Brain microvascular endothelial cell (primary cell): ENCODE measurements around the gene IGLON5.

Experiments used
- DNase-seq: peaks from one replicate; pipeline ENCODE4 v3.0.0-alpha.2; 2020
- H3K27ac ChIP-seq: fragments of 250-450 bp; sonication (Bioruptor Pico); 2 replicates; pipeline ENCODE4 v1.5.1; 2020; ENCODE audit warnings: mild to moderate bottlenecking, moderate library complexity
- H3K27me3 ChIP-seq: fragments of 250-450 bp; sonication (Bioruptor Pico); replicated peaks from 2 replicates; pipeline ENCODE4 v1.5.1; 2020; ENCODE audit warnings: mild to moderate bottlenecking
- H3K36me3 ChIP-seq: fragments of 250-450 bp; sonication (Bioruptor Pico); replicated peaks from 2 replicates; pipeline ENCODE4 v1.5.1; 2020; ENCODE audit warnings: mild to moderate bottlenecking
- H3K4me3 ChIP-seq: 2 replicates; pipeline ENCODE4 v1.5.1; 2011; ENCODE audit warnings: low read depth, mild to moderate bottlenecking, control low read depth, low read length, moderate library complexity
- in situ Hi-C: cut with HindIII; loops from 2 replicates; pipeline ENCODE4 v1.10.0; 2017; ENCODE audit warnings: low sequenced_read_pairs, low pct_ligation_motif_present
- TF ChIP-seq, protein P1 (sequence below): IDR thresholded peaks from 2 replicates; pipeline ENCODE4 v1.5.1; 2011; ENCODE audit warnings: low read depth, mild to moderate bottlenecking, moderate library complexity, low read length, control low read depth, inconsistent platforms; ENCODE audit errors: missing control alignments

Gene IGLON5

DNA sequence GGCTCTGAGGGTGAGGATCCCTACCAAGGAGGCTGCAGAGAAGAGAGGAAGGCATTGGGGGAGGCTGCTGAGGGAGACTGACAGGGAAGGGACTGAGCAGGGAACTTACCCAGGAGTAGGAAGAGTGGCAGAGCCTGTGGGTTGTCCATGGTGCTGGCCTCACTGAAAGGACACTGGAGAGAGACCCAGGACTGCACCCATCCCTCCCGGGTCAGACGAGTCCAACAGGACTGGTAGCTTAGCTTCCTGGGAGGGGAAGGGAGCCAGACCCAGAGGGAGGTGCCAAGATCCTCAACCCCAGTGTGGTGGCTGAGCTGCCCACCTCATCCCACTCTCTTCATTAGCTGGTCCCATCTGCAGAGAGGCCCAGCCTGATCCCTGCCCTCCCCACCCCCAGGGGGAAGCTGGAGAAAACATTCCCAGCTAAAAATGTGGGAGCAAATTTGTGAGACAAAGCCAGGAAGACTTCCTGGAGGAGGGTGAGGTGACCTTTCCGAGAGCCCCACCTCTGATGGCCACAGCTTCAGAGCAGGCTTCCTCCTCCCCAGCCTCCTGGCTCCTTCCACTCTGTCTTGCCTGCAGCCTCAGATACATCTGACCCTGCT, 30.6 kb downstream of the IGLON5 start, which contains the start of gene VSIG10L:
Gene VSIG10L, minus strand, starts transcription at position 164 of the 605 bp plus-strand sequence. Its CDS starts 15 bp downstream, at position 149.
- Histone ChIP-seq H3K27ac (no peak within 1 kb of the TSS), H3K4me3 (no peak within 1 kb of the TSS), H3K27me3 (no peaks in the 10 kb centered on the region), H3K36me3 (no peaks in the 10 kb centered on the region)
- in situ Hi-C loops = no loop called here
- DNase-seq = no peak
- TF ChIP-seq, protein P1, sequence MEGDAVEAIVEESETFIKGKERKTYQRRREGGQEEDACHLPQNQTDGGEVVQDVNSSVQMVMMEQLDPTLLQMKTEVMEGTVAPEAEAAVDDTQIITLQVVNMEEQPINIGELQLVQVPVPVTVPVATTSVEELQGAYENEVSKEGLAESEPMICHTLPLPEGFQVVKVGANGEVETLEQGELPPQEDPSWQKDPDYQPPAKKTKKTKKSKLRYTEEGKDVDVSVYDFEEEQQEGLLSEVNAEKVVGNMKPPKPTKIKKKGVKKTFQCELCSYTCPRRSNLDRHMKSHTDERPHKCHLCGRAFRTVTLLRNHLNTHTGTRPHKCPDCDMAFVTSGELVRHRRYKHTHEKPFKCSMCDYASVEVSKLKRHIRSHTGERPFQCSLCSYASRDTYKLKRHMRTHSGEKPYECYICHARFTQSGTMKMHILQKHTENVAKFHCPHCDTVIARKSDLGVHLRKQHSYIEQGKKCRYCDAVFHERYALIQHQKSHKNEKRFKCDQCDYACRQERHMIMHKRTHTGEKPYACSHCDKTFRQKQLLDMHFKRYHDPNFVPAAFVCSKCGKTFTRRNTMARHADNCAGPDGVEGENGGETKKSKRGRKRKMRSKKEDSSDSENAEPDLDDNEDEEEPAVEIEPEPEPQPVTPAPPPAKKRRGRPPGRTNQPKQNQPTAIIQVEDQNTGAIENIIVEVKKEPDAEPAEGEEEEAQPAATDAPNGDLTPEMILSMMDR = no peak

DNA sequence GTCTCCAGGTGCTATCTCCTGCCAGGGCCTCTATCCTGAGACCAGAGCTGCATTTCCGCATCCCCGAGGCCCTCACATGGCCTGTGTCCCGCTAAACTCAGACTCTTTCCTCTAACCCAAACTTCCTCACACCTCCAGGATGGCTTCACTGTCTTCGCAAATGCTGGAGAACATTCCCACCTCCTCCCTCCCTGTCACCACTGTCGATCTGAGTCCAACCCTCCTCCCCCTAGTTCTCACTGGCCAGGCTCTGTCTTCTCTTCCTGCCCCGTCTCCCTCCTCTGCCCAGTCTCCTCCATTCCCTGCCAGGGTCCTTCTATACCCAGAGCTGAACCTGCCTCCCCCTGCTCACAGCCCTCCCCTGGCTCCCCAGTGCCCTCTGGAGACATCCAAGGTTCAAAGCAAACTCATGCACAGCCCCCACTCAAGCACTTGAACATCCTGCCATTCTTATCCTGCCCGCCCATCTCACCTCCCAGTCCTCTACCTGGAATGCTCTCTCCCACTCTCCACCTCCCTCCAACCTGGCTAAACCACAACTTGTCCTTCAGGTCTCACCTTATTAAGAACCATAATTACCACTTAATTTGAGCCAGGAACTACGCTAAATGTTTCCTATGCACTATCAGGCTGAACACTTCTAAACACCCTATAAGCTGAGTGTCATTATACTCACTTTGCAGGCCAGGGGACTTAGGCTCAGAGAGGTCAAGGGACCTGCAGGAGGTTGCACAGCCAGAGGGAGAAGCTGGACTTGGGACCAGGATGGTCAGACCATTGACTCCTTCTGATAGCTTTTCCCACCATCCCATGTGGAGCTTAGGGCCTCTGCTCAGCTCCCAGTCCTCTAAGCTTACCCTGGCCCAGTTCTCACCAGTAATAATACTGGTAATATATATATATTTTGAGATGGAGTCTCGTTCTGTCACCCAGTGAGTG, 31.5 kb downstream of the IGLON5 start:
- Histone ChIP-seq H3K27ac (no peak overlapping the region), H3K4me3 (no peak overlapping the region), H3K27me3 (no peaks in the 10 kb centered on the region), H3K36me3 (no peaks in the 10 kb centered on the region)
- DNase-seq = no peak
- in situ Hi-C loops = no loop called here
- TF ChIP-seq, protein P1 = no peak

DNA sequence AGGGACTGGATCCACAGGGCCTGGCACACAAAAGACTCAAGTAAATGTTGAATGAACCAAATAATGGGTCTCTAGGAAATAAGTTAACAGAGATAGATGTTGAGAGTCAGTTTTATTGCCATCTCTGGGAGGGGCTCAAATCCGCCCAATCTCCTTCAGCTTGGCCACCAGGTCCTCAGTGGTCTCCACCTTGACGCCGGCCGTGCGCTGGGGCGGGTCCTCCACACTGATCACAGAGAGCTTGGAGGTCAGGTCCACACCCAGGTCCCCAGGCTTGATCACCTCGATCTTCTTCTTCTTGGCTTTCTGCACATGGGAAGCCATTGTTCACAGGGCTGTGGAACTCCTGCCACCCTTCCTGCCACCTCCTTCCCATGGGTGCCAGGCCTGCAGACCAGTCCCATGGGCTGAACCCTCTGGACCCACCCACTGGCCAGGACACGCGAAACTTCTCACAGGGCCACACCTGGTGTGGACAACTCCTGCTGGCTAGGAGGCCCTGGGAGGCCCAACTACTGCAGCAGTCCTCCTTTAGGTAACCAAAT, 33.7 kb downstream of the IGLON5 start:
- Histone ChIP-seq H3K36me3 (no peaks in the 10 kb centered on the region), H3K4me3 (no peak overlapping the region), H3K27ac (no peak overlapping the region), H3K27me3 (no peaks in the 10 kb centered on the region)
- DNase-seq = no peak
- in situ Hi-C loops = no loop called here
- TF ChIP-seq, protein P1 = no peak

DNA sequence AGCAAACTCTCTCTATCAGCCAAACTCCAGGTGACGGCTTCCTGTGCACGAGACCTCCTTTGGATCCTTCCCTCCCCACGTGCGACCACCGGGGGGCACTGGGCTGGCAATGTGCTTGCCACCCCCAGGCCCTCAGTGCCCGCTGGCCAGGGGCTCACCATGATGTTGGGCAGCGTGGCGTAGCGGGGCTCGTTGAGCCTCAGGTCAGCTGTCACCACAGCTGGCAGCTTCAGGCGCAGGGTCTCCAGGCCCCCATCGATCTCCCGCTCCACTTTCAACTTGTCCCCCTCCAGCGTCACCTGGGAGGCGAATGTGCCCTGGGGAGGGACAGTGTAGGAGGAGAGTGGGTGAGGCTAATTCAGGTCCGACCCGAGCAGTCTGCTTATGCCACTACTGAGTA, 35.3 kb downstream of the IGLON5 start:
- in situ Hi-C loops = no loop called here
- DNase-seq = no peak
- Histone ChIP-seq H3K36me3 (peaks cover 6% of the 10 kb centered on the region), H3K27me3 (no peaks in the 10 kb centered on the region), H3K27ac (no peak overlapping the region), H3K4me3 (no peak overlapping the region)
- TF ChIP-seq, protein P1 = peak; percentile 13

DNA sequence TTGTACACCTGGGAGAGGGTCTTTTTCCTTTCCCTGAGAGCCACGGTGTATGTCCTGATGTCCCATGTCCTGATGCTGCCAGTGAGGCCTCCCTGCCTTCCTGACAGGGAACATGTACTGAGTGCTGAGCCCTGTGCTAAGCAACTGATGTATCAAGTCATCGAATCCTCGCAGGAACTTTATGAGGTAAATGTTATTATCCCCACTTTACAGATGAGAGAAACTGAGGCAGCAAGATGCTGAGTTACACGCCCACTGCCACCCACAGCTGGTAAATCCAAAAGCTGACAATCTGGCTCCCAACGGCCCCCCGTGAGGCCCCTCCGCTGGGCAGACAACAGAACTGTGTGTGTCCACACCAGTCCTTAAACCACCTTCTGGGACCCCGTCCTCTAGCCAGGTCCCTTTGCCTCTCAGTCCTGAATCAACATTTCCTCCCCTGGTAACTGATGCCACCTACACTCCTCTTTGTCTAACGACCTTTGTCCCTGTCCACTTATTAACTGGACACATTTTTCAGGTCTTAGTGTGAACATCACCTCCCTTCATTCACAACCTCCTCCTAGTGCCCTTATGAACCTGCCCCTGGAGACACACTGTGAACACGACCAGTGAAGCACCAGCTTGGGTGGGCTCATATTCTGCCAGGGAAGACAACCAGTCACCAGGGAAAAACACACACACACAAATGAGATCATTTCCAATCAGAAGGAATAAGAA, 35.9 kb downstream of the IGLON5 start:
- in situ Hi-C loops = no loop called here
- H3K27ac ChIP-seq = no peak overlapping the region
- TF ChIP-seq, protein P1 = no peak
- peaks cover 6% of the 10 kb centered on the region for H3K36me3 ChIP-seq
- H3K27me3 ChIP-seq = no peaks in the 10 kb centered on the region
- DNase-seq = no peak
- H3K4me3 ChIP-seq = no peak overlapping the region
